Transverse colon (tissue), 4 donors: ENCODE results near the gene OR10P1. TPM values are rescaled to one million over a fixed set of nuclear protein-coding genes. Genes with fewer than 3 reads are reported as not detected.

Source experiments
- DNase-seq: peaks from one replicate; pipeline ENCODE4 v3.0.0-alpha.2; 2019
- H3K27ac ChIP-seq, 4 donors: fragments of 200-600 bp; sonication (generic); 2 replicates each; pipeline ENCODE4 v1.5.1; 2016 to 2018; ENCODE audit warnings: inconsistent platforms in 4 of 4
- H3K27me3 ChIP-seq: fragments of 200-600 bp; sonication (generic); 2 replicates; pipeline ENCODE4 v1.5.1; 2017; ENCODE audit warnings: inconsistent platforms
- H3K36me3 ChIP-seq, 4 donors: fragments of 200-600 bp; sonication (generic); 2 replicates each; pipeline ENCODE4 v1.5.1; 2017 to 2019; ENCODE audit warnings: inconsistent platforms in 4 of 4
- H3K4me1 ChIP-seq, 4 donors: fragments of 200-600 bp; sonication (generic); 2 replicates each; pipeline ENCODE4 v1.5.1; 2017 to 2020; ENCODE audit warnings: inconsistent platforms in 4 of 4
- H3K4me3 ChIP-seq, 4 donors: fragments of 200-600 bp; sonication (generic); 1 replicate in 1 of 4; 2 replicates in 3 of 4; pipeline versions ENCODE4 v1.5.1 to v1.6.1; 2017 to 2019; ENCODE audit warnings: inconsistent platforms in 4 of 4
- H3K9me3 ChIP-seq, 2 donors: fragments of 200-600 bp; sonication (generic); 2 replicates each; pipeline ENCODE4 v1.5.1; 2017 to 2019; ENCODE audit warnings: inconsistent platforms in 2 of 2
- CTCF ChIP-seq, 5 experiments: fragments of 200-600 bp in 3 of 5; fragments of 450-650 bp in 2 of 5; sonication (generic) in 3 of 5; IDR thresholded peaks; 1 replicate in 2 of 5; 2 replicates in 3 of 5; pipeline ENCODE4 v1.5.1; 2016 to 2017; ENCODE audit warnings: antibody characterized with exemption in 5 of 5, inconsistent platforms in 3 of 5, mild to moderate bottlenecking in 2 of 5, moderate library complexity in 1 of 5
- EP300 ChIP-seq: sonication (generic); formaldehyde crosslinking; IDR thresholded peaks from one replicate; pipeline ENCODE4 v1.6.1; 2017; ENCODE audit warnings: antibody characterized with exemption, low read depth
- POLR2A ChIP-seq: fragments of 450-650 bp; IDR thresholded peaks from one replicate; pipeline ENCODE4 v1.6.1; 2016; ENCODE audit warnings: antibody characterized with exemption, mild to moderate bottlenecking, moderate library complexity
- POLR2AphosphoS5 ChIP-seq, 3 donors: sonication (generic); formaldehyde crosslinking; IDR thresholded peaks; one replicate each; pipeline ENCODE4 v1.6.1; 2016; ENCODE audit warnings: antibody characterized with exemption in 3 of 3
- WGBS, 2 donors: methylation state at CpG; one replicate each; pipeline ENCODE4 v1.1.5; 2018; ENCODE audit warnings: low coverage in 1 of 2; 5-methylcytosine and 5-hydroxymethylcytosine counted together
- in situ Hi-C, 4 donors: fragments of 200-750 bp; cut with MboI; loops; one replicate each; pipeline versions ENCODE4 v1.15.0 to v1.15.1; 2017; ENCODE audit warnings: low sequenced_read_pairs in 3 of 4, low pct_ligation_motif_present in 1 of 4, low pct_unique_long_range_greater_than_20kb in 1 of 4
- intact Hi-C: fragments of 100-400 bp; cut with DNase I; formaldehyde crosslinking; loops from one replicate; pipeline ENCODE4 v1.15.1; 2023; ENCODE audit warnings: low total_unique reads
- total RNA-seq, 4 donors: library from RNA; depleted of rRNA; stranded (reverse); fragments of >200 nt; gene quantifications; one replicate each; pipeline ENCODE4 v1.1.0, GENCODE V29; 2016

Gene OR10P1
- total RNA-seq, 4 donors from 2014 or later = not detected

- peak overlapping the region in 1 of 4 donors; percentile 12 for H3K27ac ChIP-seq
- H3K36me3 ChIP-seq = no peaks in the 10 kb centered on the region
- H3K4me3 ChIP-seq = no peak overlapping the region
- TF ChIP-seq CTCF (IDR thresholded peaks at IDR 0.05) = no peak
- no peak for TF ChIP-seq POLR2A
- DNase-seq = no peak
- intact Hi-C loops (no loop called here), in situ Hi-C loops (no loop called here)
- no peaks in the 10 kb centered on the region for H3K27me3 ChIP-seq
- peaks cover 0 to 4% (median 0%) of the 10 kb centered on the region in 4 donors for H3K4me1 ChIP-seq
- H3K9me3 ChIP-seq = no peaks in the 10 kb centered on the region
- 77 to 100% methylated on average over 1 to 4 of the region's 4 CpGs for WGBS, 2 donors
Measured at GRCh38 chr12:55657212-55657611, 20.5 kb downstream of the OR10P1 start.

- TF ChIP-seq EP300 (no peak), POLR2AphosphoS5 (IDR thresholded peaks at IDR 0.05) (no peak), CTCF (IDR thresholded peaks at IDR 0.05) (no peak), POLR2A (no peak)
- no peak for DNase-seq
- in situ Hi-C loops = no loop called here
- Histone ChIP-seq H3K4me3 (no peak overlapping the region), H3K4me1 (peaks cover 0 to 4% (median 0%) of the 10 kb centered on the region in 4 donors), H3K27me3 (no peaks in the 10 kb centered on the region), H3K27ac (peak overlapping the region in 3 of 4 donors; percentile 64 to 80 (median 80)), H3K9me3 (no peaks in the 10 kb centered on the region), H3K36me3 (no peaks in the 10 kb centered on the region)
- intact Hi-C loops = no loop called here
- WGBS, 2 donors = 65% methylated on average over 6 of the region's 6 CpGs; no CpG with 5 or more reads in 1 of the 2 donors
Measured at GRCh38 chr12:55658212-55658611, 21.5 kb downstream of the OR10P1 start.

GRCh38 chr12:55658635-55659391 lies 22.1 kb downstream of the OR10P1 start:
- in situ Hi-C loops = no loop called here
- Histone ChIP-seq H3K27me3 (no peaks in the 10 kb centered on the region), H3K9me3 (no peaks in the 10 kb centered on the region), H3K4me3 (no peak overlapping the region), H3K27ac (peak overlapping the region; percentile 55 to 80 (median 72)), H3K36me3 (no peaks in the 10 kb centered on the region), H3K4me1 (peaks cover 0 to 4% (median 0%) of the 10 kb centered on the region in 4 donors)
- WGBS, 2 donors = 60 to 69% methylated on average over 1 to 3 of the region's 3 CpGs
- no peak for DNase-seq
- TF ChIP-seq POLR2A = no peak
- TF ChIP-seq POLR2AphosphoS5 (IDR thresholded peaks at IDR 0.05) = no peak
- no peak for TF ChIP-seq CTCF (IDR thresholded peaks at IDR 0.05)
- no peak for TF ChIP-seq EP300
- intact Hi-C loops = no loop called here

GRCh38 chr12:55659486-55660385 lies 23.0 kb downstream of the OR10P1 start:
- Histone ChIP-seq H3K27me3 (no peaks in the 10 kb centered on the region), H3K4me1 (peaks cover 0 to 4% (median 0%) of the 10 kb centered on the region in 4 donors), H3K27ac (peak overlapping the region; percentile 55 to 80 (median 72)), H3K4me3 (no peak overlapping the region), H3K36me3 (no peaks in the 10 kb centered on the region), H3K9me3 (no peaks in the 10 kb centered on the region)
- WGBS, 2 donors = 52 to 69% methylated on average over 9 of the region's 9 CpGs
- in situ Hi-C loops (no loop called here), intact Hi-C loops (no loop called here)
- peak in 4 of 5 experiments; percentile 11 to 33 (median 28) for TF ChIP-seq CTCF (IDR thresholded peaks at IDR 0.05)
- TF ChIP-seq POLR2AphosphoS5 (IDR thresholded peaks at IDR 0.05) = peak; percentile 45 to 58 (median 48)
- no peak for TF ChIP-seq POLR2A
- peak; percentile 97 for TF ChIP-seq EP300
- DNase-seq = peak; percentile 28
